Uterus (tissue), 4 donors: ENCODE measurements around the gene PRPF38A. TPM values are rescaled to one million over a fixed set of nuclear protein-coding genes. Genes with fewer than 3 reads are reported as not detected.

Experiments
- DNase-seq, 2 donors: peaks; one replicate each; pipeline ENCODE4 v3.0.0-alpha.2; 2019 to 2020
- H3K27ac ChIP-seq, 2 donors: fragments of 200-600 bp; sonication (generic); 1 replicate in 1 of 2; 2 replicates in 1 of 2; pipeline ENCODE4 v1.5.1; 2016 to 2018
- H3K27me3 ChIP-seq, 2 donors: fragments of 200-600 bp; sonication (generic); one replicate each; pipeline ENCODE4 v1.5.1; 2018 to 2019; ENCODE audit warnings: control low read depth in 1 of 2
- H3K36me3 ChIP-seq, 2 donors: fragments of 200-600 bp; sonication (generic); one replicate each; pipeline ENCODE4 v1.5.1; 2019; ENCODE audit warnings: control low read depth in 1 of 2
- H3K4me1 ChIP-seq, 2 donors: fragments of 200-600 bp; sonication (generic); one replicate each; pipeline ENCODE4 v1.5.1; 2018 to 2019; ENCODE audit warnings: control low read depth in 1 of 2
- H3K4me3 ChIP-seq, 2 donors: fragments of 200-600 bp; sonication (generic); 1 replicate in 1 of 2; 2 replicates in 1 of 2; pipeline ENCODE4 v1.5.1; 2018 to 2019; ENCODE audit warnings: mild to moderate bottlenecking in 1 of 2
- H3K9me3 ChIP-seq, 2 donors: fragments of 200-600 bp; sonication (generic); one replicate each; pipeline ENCODE4 v1.5.1; 2019; ENCODE audit warnings: control low read depth in 1 of 2
- POLR2A ChIP-seq, 2 donors: fragments of 450-650 bp; IDR thresholded peaks; one replicate each; pipeline ENCODE4 v1.6.1; 2016; ENCODE audit warnings: antibody characterized with exemption in 2 of 2, mild to moderate bottlenecking in 1 of 2, moderate library complexity in 1 of 2
- intact Hi-C: fragments of 100-400 bp; cut with DNase I; formaldehyde crosslinking; loops from one replicate; pipeline ENCODE4 v1.15.1; 2023; ENCODE audit warnings: low total_unique reads
- total RNA-seq, 4 donors: library from RNA; depleted of rRNA in 3 of 4; stranded (reverse); fragments of >200 nt in 3 of 4; gene quantifications; one replicate each; pipeline versions ENCODE4 v1.1.0 to v1.2.4, GENCODE V29; 2014 to 2023
- TF ChIP-seq, protein P1 (sequence below), 4 experiments: fragments of 200-600 bp in 2 of 4; fragments of 450-650 bp in 2 of 4; sonication (generic) in 2 of 4; IDR thresholded peaks; one replicate each; pipeline ENCODE4 v1.5.1; 2016 to 2019; ENCODE audit warnings: antibody characterized with exemption in 4 of 4, mild to moderate bottlenecking in 2 of 4, moderate library complexity in 1 of 4
- donor health status: DM: yes; HTN: yes; CAD: no.

The PRPF38A gene
- total RNA-seq, 4 donors from 2014 or later = 4.6 to 58.2 (median 30.7) TPM

DNA sequence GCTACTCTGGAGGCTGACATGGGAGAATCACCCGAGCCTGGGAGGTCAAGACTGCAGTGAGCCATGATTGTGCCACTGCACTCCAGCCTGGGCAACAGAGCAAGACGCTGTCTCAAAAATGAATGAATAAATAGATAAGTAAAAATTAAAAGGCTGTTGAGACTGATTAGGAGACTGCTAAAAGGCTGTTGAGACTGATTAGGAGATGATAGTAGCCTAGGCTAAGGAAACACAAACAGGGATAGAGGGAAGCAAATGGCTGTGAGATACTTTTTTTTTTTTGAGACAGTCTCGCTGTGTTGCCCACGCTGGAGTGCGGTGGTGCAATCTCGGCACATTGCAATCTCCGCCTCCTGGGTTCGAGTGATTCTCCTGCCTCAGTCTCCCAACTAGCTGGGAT lies 28.4 kb downstream of the PRPF38A start:
- Histone ChIP-seq H3K4me1 (no peaks in the 10 kb centered on the region), H3K4me3 (no peak overlapping the region), H3K27me3 (no peaks in the 10 kb centered on the region), H3K27ac (no peak overlapping the region), H3K36me3 (no peaks in the 10 kb centered on the region), H3K9me3 (no peaks in the 10 kb centered on the region)
- intact Hi-C loops = no loop called here
- no peak for TF ChIP-seq POLR2A (IDR thresholded peaks at IDR 0.05)
- TF ChIP-seq, protein P1, sequence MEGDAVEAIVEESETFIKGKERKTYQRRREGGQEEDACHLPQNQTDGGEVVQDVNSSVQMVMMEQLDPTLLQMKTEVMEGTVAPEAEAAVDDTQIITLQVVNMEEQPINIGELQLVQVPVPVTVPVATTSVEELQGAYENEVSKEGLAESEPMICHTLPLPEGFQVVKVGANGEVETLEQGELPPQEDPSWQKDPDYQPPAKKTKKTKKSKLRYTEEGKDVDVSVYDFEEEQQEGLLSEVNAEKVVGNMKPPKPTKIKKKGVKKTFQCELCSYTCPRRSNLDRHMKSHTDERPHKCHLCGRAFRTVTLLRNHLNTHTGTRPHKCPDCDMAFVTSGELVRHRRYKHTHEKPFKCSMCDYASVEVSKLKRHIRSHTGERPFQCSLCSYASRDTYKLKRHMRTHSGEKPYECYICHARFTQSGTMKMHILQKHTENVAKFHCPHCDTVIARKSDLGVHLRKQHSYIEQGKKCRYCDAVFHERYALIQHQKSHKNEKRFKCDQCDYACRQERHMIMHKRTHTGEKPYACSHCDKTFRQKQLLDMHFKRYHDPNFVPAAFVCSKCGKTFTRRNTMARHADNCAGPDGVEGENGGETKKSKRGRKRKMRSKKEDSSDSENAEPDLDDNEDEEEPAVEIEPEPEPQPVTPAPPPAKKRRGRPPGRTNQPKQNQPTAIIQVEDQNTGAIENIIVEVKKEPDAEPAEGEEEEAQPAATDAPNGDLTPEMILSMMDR (IDR thresholded peaks at IDR 0.05) = no peak
- DNase-seq = no peak

DNA sequence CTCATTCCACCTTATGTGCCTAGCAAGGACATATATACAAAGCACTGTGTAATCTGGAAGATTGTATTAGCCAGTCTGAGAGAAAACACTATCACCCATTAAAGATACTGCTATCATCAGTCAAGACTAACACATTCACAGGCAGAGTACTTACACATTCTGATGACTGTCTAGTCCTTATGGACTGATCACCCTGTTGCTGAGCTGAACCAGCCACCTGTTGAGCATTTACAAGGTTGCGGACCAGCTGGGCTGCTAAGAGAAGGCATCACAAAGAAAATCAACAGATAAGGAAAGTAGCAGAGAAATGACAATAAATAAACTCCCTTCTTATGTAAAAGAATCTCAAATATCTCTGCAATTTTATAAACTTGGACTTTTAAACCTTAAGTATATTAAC lies 30.8 kb downstream of the PRPF38A start:
- H3K36me3 ChIP-seq = no peaks in the 10 kb centered on the region
- H3K4me1 ChIP-seq = no peaks in the 10 kb centered on the region
- intact Hi-C loops = no loop called here
- no peak overlapping the region for H3K27ac ChIP-seq
- no peaks in the 10 kb centered on the region for H3K27me3 ChIP-seq
- TF ChIP-seq, protein P1 (IDR thresholded peaks at IDR 0.05) = no peak
- TF ChIP-seq POLR2A (IDR thresholded peaks at IDR 0.05) = no peak
- no peaks in the 10 kb centered on the region for H3K9me3 ChIP-seq
- no peak for DNase-seq
- no peak overlapping the region for H3K4me3 ChIP-seq

DNA sequence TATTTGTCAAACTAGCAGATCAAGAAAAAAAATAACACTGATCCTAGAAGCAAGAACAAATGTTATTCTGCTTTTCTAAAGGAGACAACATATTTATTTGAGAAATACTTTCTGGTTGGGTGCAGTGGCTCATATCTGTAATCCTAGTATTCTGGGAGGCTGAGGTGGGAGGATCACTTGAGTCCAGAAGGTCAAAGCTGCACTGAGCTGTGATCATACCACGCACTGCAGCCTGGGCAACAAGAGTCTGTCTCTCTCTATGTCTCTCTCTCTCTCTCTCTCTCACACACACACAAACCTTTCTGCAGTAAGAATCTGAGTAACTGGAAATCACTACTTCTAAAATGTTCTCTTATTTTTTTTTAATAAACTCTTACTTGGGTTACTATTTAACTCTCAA lies 31.2 kb downstream of the PRPF38A start:
- no peak overlapping the region for H3K4me3 ChIP-seq
- no peak for TF ChIP-seq POLR2A (IDR thresholded peaks at IDR 0.05)
- H3K36me3 ChIP-seq = no peaks in the 10 kb centered on the region
- no peak overlapping the region for H3K27ac ChIP-seq
- no peaks in the 10 kb centered on the region for H3K4me1 ChIP-seq
- intact Hi-C loops = no loop called here
- no peak for DNase-seq
- no peaks in the 10 kb centered on the region for H3K27me3 ChIP-seq
- no peaks in the 10 kb centered on the region for H3K9me3 ChIP-seq

GRCh38 chr1:52436817-52437216 lies 32.4 kb downstream of the PRPF38A start:
- H3K36me3 ChIP-seq = no peaks in the 10 kb centered on the region
- DNase-seq = no peak
- no peaks in the 10 kb centered on the region for H3K9me3 ChIP-seq
- TF ChIP-seq, protein P1 (IDR thresholded peaks at IDR 0.05) = no peak
- TF ChIP-seq POLR2A (IDR thresholded peaks at IDR 0.05) = no peak
- no peaks in the 10 kb centered on the region for H3K4me1 ChIP-seq
- intact Hi-C loops = no loop called here
- no peak overlapping the region for H3K4me3 ChIP-seq
- no peaks in the 10 kb centered on the region for H3K27me3 ChIP-seq
- no peak overlapping the region for H3K27ac ChIP-seq

- intact Hi-C loops = no loop called here
- no peaks in the 10 kb centered on the region for H3K9me3 ChIP-seq
- H3K4me3 ChIP-seq = no peak overlapping the region
- DNase-seq = no peak
- no peaks in the 10 kb centered on the region for H3K4me1 ChIP-seq
- no peaks in the 10 kb centered on the region for H3K36me3 ChIP-seq
- H3K27ac ChIP-seq = no peak overlapping the region
- no peaks in the 10 kb centered on the region for H3K27me3 ChIP-seq
- no peak for TF ChIP-seq POLR2A (IDR thresholded peaks at IDR 0.05)
- TF ChIP-seq, protein P1 (IDR thresholded peaks at IDR 0.05) = no peak
Measured at GRCh38 chr1:52439976-52440375, 35.6 kb downstream of the PRPF38A start.

GRCh38 chr1:52444463-52444862 lies 40.1 kb downstream of the PRPF38A start:
- no peaks in the 10 kb centered on the region for H3K9me3 ChIP-seq
- no peak for DNase-seq
- H3K4me1 ChIP-seq = no peaks in the 10 kb centered on the region
- H3K27ac ChIP-seq = no peak overlapping the region
- no peaks in the 10 kb centered on the region for H3K36me3 ChIP-seq
- H3K4me3 ChIP-seq = no peak overlapping the region
- intact Hi-C loops = no loop called here
- H3K27me3 ChIP-seq = no peaks in the 10 kb centered on the region
- no peak for TF ChIP-seq POLR2A (IDR thresholded peaks at IDR 0.05)
- TF ChIP-seq, protein P1 (IDR thresholded peaks at IDR 0.05) = no peak
